ENCODE measurements around the gene PPIB. TPM values are rescaled to one million over a fixed set of nuclear protein-coding genes. Genes with fewer than 3 reads are reported as not detected.
"Not testable (repeated sequence)": the region's sequence is repeated elsewhere in the genome, so short reads cannot be mapped to it uniquely, and the experiment has no call there.

PPIB gene
- total RNA-seq, 1 donor, result 811 TPM

DNA sequence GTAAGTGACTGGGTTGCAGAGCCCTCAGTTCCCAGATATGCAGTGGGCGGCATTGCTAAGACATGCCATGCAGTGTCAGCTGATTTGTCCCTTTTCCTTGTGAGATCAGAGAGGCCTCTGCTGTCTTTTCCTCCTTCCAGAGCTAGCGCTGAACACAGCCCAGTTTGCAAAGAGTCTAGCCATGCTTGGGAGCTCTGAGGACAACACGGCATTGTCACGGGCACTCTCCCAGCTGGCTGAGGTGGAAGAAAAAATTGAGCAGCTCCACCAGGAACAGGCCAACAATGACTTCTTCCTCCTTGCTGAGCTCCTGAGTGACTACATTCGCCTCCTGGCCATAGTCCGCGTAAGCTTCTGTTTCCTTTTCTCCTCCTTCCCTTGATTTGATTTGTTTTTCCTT lies 31.3 kb downstream of the PPIB start:
- no peak for DNase-seq (ENCODE audit: low read depth)
- TF ChIP-seq, protein P1, sequence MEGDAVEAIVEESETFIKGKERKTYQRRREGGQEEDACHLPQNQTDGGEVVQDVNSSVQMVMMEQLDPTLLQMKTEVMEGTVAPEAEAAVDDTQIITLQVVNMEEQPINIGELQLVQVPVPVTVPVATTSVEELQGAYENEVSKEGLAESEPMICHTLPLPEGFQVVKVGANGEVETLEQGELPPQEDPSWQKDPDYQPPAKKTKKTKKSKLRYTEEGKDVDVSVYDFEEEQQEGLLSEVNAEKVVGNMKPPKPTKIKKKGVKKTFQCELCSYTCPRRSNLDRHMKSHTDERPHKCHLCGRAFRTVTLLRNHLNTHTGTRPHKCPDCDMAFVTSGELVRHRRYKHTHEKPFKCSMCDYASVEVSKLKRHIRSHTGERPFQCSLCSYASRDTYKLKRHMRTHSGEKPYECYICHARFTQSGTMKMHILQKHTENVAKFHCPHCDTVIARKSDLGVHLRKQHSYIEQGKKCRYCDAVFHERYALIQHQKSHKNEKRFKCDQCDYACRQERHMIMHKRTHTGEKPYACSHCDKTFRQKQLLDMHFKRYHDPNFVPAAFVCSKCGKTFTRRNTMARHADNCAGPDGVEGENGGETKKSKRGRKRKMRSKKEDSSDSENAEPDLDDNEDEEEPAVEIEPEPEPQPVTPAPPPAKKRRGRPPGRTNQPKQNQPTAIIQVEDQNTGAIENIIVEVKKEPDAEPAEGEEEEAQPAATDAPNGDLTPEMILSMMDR (IDR thresholded peaks at IDR 0.05; ENCODE audit: insufficient read depth, low read length), result no peak
- H3K4me3 ChIP-seq (ENCODE audit: low read depth, low read length), result no peak overlapping the region

DNA sequence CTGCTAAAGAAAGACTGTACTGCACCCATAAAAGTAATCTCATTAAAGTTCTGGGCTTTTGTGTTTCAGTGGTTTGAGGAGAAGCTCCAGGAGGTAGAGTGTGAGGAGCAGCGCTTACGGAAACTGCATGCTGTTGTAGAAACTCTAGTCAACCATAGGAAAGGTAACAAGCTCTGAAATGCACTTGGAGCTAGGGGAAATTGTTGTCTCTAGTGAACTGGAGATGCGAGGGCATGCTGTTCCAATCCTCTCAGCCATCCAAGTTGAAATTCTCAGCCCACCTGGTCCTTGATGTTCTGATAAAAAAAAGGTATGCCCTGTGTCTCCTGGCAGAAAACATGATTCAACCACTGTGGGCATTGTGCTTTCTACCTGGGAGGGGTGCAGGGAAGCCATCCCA lies 32.7 kb downstream of the PPIB start:
- DNase-seq (ENCODE audit: low read depth), result no peak
- TF ChIP-seq, protein P1 (IDR thresholded peaks at IDR 0.05; ENCODE audit: insufficient read depth, low read length), result no peak
- no peak overlapping the region for H3K4me3 ChIP-seq (ENCODE audit: low read depth, low read length)

DNA sequence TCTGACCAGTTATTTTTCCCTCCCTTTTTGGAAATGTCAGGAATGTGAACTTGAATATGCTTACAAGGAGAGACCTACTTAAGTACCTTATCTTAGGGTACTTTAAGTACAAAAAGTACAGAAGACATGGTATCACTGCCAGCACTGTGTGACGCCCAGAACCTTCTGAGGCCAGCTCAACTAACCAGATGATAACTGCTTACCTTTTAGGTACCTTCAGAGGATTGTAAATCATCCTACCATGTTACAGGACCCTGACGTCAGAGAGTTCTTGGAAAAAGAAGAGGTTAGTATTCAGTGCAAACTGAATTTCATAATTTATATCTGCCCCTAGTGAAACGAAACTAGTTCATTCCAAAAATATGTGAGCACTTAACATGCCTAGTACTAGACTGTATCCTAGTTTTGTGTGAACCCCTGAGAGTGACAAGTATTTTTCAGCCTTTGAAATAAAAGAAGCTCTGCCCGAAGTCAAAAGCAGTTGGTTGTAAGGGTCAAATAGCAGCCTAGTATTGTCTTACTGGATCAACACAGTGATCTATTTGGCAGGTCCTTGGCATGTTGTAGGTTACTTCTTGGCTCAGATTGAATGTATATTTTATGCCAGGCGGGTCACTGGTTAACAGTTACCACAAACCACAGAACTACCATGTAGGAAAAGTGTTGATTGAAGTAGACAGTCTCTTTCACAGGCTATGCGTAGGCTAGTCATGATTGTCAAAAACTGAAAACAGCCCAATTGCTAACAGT lies 35.1 kb downstream of the PPIB start:
- TF ChIP-seq, protein P1 (IDR thresholded peaks at IDR 0.05; ENCODE audit: insufficient read depth, low read length), result no peak
- DNase-seq (ENCODE audit: low read depth), result no peak
- no peak overlapping the region for H3K4me3 ChIP-seq (ENCODE audit: low read depth, low read length)

DNA sequence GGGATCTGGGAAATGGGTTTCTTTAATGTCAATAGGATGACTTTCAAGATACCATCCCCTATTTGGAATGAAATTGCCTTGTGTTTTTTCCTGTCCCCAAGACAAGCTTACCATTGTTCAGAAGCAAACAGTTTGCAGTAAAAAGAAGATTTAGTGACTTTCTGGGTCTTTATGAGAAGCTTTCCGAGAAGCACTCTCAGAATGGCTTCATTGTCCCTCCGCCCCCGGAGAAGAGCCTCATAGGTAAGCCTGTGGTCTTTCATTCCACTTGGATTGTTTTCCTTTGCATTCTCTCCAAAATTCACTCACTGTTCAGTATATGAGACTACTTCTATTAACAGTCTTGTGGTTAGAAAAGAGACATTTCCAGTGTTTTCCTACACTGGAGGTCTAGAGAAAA lies 36.8 kb downstream of the PPIB start:
- H3K4me3 ChIP-seq (ENCODE audit: low read depth, low read length), result no peak overlapping the region
- DNase-seq (ENCODE audit: low read depth), result no peak
- TF ChIP-seq, protein P1 (IDR thresholded peaks at IDR 0.05; ENCODE audit: insufficient read depth, low read length), result no peak

DNA sequence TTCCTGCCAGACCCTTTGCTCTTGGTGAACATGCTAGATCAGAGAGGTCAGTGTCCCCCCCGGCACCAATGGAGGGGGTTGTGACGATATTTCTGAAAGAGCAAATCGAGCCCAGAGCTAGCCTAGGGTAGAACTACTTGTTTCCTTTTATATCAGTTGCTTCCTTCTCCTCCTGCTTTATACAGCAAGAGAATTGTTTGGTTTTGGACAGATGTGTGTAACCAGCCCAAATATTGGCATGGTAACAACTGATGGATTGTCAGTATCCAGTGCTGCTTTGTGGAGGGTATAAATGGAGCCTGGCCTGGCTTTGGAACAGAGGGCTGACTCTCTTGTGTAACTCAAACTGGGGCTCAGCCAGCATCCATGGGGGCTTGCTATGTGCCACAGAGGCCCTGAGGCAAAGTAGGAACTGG lies 39.9 kb downstream of the PPIB start:
- H3K4me3 ChIP-seq (ENCODE audit: low read depth, low read length), result no peak overlapping the region
- no peak for DNase-seq (ENCODE audit: low read depth)
- TF ChIP-seq, protein P1 (IDR thresholded peaks at IDR 0.05; ENCODE audit: insufficient read depth, low read length), result no peak

DNA sequence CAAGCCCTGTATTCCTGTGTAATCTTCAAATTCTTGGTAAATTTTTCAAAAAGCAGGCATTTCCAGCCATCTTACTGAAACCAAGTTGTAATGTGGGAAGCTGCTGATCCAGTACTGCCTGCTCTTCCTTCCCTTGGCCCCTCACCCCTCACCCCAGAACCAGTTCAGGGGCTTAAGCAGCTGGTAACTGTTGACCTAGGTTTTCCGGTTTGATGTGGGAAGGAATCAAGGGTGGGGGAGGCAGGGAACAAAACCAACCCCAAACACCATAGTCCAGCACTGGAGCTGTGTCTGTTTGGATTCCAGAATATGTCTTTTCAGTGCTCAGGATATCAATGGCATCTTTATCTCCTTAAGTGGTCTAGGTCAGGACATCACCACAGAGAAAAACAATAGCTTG lies 40.4 kb downstream of the PPIB start:
- H3K4me3 ChIP-seq (ENCODE audit: low read depth, low read length), result no peak overlapping the region
- TF ChIP-seq, protein P1 (IDR thresholded peaks at IDR 0.05; ENCODE audit: insufficient read depth, low read length), result no peak
- no peak for DNase-seq (ENCODE audit: low read depth)

DNA sequence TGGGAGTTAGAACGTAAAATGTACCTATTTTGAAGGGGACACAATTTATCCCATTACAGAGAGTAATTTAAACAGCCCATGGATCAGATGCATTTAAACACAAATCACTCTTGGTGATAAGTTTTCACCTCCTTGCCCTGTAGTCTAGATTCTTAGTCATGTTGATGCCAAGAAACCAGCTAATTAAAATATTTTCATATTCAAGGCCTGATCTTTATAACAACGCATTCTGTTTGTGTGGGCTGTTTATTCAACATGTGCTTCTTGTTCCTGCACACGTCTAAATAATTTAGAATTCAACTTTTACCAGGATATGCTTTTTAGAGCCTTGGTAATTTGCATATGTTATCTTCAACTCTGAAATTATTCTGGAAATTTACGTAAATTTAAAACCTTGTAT lies 41.2 kb downstream of the PPIB start:
- TF ChIP-seq, protein P1 (IDR thresholded peaks at IDR 0.05; ENCODE audit: insufficient read depth, low read length), result no peak
- H3K4me3 ChIP-seq (ENCODE audit: low read depth, low read length), result no peak overlapping the region
- no peak for DNase-seq (ENCODE audit: low read depth)

DNA sequence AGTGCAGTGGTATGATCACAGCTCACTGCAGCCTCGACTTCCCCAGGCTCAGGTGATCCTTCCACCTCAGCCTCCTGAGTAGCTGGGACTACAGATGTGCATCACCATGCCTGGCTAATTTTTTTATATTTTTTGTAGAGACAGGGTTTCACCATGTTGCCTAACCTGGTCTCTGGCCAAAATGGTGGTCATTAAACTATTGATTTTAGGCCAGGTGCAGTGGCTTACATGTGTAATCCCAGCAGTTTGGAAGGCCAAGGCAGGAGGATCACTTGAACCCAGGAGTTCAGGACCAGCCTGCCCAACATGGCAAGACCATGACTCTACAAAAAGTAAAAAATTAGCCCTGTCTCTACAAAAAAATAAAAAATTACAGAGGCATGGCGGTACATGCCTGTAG lies 42.5 kb downstream of the PPIB start:
- not testable (repeated sequence) for H3K4me3 ChIP-seq (ENCODE audit: low read depth, low read length); DNase-seq (ENCODE audit: low read depth)
